Measurements from ENCODE around the gene ZNF200.
A peak's percentile ranks its signal among the peaks of the same experiment; 100 is the strongest.
"Not testable (repeated sequence)": the region's sequence is repeated elsewhere in the genome, so short reads cannot be mapped to it uniquely, and the experiment has no call there.

The ZNF200 gene, protein sequence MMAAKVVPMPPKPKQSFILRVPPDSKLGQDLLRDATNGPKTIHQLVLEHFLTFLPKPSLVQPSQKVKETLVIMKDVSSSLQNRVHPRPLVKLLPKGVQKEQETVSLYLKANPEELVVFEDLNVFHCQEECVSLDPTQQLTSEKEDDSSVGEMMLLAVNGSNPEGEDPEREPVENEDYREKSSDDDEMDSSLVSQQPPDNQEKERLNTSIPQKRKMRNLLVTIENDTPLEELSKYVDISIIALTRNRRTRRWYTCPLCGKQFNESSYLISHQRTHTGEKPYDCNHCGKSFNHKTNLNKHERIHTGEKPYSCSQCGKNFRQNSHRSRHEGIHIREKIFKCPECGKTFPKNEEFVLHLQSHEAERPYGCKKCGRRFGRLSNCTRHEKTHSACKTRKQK

GRCh38 chr16:3234857-3235561 is at the start of gene ZNF200:
TSS of gene ZNF200 (minus strand) at chr16:3235158. CDS start at chr16:3233755, 1,403 bp downstream.
- DNase-seq, result peak; percentile 95

- DNase-seq, result no peak
These were observed 48.8 kb upstream of the ZNF200 start for GRCh38 chr16:3283543-3284447.

DNA sequence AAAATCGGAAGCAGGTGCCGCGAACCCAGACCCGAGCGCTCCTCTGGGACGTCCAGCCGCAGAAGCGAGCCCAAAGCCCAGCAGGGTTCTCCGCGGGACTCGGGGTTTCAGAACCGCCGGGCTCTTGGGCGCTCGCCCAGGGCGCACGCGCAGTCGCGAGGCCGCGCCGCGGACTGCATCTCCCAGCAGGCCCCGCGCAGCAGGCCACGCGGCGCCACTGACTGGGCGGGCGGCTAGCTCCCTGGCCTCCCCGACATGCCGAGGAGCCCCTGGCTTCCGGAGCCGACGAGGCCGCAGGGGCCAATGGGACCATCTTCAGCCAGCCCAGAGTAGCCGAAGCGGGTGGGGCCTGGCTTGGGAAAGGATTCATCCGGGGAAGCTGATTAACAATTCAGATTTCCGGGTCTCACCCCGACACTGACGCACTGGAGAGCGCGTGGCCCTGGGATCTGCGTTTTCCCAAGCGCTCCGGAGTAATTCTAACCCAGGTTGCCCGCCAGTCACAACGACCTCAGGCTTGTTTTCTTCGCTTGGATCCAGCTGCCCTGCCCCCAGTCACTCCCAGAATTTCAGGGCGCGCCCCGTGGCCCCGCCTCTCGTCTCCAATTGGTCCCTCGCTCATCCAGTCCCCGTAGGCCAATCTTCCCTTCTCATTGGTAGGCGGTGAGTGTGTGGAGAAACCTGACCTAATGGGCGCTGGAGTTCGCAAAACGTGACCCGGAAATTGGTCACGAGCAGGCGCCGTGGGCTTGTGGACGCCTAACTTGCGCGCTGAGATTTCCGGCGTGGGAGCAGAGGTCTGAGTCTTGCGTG is 48.0 kb upstream of the ZNF200 start, which contains the start of gene ZNF263:
Gene ZNF263 (plus strand): TSS at position 762 of the 813 bp plus-strand sequence. CDS start 328 bp downstream, outside the sequence.
- DNase-seq, result peak; percentile 99

DNA sequence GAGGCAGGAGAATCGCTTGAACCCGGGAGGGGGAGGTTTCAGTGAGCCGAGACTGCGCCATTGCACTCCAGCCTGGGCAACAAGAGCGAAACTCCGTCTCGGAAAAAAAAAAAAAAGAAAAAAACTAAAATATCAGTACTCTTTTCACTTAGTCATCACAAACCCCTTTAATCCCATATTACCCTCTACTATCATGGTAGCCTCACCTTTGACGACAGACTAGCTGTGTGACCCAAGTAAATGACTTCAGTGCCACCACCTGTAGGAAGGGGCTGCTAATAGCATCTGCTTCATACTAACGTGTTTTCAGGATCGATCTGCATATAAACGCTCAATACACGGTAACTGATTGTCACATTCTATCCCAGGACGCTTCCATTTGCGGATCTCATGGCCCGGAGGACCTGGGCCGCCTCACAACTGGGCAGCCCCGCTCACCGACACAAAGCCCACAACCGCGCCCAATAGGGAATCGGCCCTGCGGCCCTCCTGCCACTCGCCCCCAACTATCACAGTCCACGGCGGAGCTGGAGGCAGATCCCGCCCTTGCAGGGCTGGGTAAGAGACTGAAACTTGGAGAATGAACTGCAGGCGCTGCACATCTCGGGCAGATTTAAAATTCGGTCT is 47.3 kb upstream of the ZNF200 start:
- peak; percentile 89 for DNase-seq

DNA sequence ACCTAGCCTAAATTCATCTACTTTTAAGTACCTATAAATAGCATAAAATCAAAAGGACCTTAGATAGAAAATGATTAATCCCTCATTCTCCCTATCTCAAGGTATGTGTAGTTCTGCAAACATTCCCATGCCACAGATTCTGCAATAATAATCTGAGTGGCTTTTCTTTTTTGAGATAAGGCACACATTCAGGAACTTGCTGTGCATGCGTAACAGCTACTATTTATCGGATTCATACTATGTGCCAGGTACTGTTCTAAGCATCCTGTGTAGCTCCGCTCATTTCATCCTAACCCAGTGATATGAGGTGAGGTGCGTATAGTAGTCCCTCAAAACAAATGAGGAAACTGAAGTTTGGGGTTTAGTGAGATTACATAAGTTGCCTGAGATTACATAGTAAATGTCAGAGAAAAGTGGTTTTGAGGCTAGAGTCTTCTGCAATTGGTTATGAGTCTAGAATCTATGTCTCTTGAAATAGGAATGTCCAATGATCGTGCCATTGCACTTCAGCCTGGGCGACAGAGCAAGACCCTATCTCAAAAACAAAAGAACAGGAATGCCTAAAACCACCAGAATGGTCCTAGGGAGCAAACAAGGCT is 46.4 kb upstream of the ZNF200 start:
- DNase-seq, result no peak

GRCh38 chr16:3276679-3277078 is 41.7 kb upstream of the ZNF200 start:
- no peak for DNase-seq

GRCh38 chr16:3274947-3275346 is 40.0 kb upstream of the ZNF200 start:
- DNase-seq, result no peak

DNA sequence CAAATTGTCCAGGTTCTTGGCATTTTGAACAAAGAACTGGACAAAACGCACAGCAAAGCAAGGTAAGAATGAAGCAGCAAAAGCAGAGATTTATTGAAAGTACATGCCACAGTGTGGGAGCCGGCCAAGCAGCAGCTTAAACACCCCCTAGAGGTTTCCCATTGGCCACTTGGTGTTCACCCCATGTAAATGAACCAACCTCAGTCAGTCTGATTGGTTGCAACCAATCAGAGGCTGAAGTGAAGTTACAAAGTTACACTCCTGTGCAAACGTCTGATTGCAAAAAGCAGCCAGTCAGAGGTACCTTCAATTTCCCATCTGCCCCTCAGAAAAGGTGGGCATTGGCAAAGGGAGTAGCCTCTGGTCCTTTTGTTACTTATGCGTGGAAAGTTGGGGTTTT is 39.5 kb upstream of the ZNF200 start:
- DNase-seq, result no peak

GRCh38 chr16:3271281-3271680 is 36.3 kb upstream of the ZNF200 start:
- DNase-seq, result not testable (repeated sequence)

- not testable (repeated sequence) for DNase-seq
These were observed 35.8 kb upstream of the ZNF200 start for GRCh38 chr16:3270718-3271117.

DNA sequence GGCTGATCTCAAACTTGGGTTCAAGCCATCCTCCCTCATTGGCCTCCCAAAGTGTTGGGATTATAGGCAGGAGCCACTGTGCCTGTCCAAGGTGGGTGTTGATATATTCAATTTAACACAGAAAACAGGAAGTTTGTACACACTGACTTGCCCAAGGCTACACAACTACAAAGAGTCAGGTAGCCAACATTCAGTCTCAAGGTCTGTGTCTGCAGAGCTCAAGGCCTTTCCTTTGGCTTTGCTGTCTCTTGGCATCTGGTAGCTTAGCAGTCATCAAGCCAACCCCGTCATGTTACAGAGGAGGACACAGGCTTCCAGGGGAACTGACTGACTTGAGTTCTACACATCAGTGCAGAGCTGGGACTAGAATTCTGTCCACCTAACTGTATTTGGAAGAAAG is 33.3 kb upstream of the ZNF200 start:
- no peak for DNase-seq

DNA sequence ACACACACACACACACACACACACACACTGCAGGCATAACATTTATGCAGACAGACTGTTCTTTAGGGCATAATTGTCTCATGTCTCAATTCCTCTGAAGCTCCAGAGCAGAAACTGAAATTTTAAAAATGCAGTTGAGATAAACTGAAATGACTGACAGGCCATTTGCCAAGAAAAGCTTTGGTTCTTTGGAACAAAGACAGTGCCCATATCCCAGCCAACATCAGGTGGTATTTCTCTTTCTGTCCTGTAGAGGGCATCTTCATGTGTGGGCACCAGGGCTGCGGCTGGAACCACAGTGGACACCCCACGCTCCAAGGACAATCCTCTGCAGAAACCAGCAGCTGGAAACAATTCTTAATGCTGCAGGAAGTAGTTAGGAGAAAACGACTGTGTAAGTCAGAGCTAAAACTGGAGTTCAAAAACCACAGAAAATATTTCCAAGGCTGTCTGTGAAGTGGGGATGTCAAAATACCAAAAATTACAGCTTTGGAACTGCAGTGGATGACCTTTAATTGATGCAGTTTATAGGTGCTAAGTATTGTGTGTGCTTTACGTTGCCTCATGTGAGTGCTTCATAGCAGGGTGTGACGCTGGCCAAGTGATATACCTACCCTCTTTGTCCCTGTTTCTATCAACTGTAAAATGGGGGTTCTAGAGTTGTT is 32.0 kb upstream of the ZNF200 start:
- peak; percentile 5 for DNase-seq

GRCh38 chr16:3264137-3265036 is 29.4 kb upstream of the ZNF200 start:
- peak; percentile 98 for DNase-seq

GRCh38 chr16:3262517-3262916 is 27.6 kb upstream of the ZNF200 start:
- no peak for DNase-seq

DNA sequence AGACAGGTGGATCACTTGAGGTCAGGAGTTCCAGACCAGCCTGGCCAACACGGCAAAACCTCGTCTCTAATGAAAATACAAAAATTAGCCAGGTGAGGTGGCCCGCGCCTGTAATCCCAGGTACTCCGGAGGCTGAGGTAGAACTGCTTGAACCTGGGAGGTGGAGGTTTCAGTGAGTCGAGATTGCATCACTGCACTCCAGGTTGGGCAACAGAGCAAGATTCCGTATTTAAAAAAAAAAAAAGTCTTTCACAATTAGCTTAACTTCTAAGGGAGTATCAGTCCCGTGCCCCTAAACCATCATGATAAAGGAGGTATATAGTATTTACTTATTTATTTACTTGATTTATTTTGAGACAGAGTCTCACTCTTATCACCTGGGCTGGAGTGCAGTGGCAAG is 24.9 kb upstream of the ZNF200 start:
- DNase-seq, result no peak

- DNase-seq, result no peak
These were observed 22.0 kb upstream of the ZNF200 start for GRCh38 chr16:3256866-3257465.

- DNase-seq, result no peak
These were observed 21.3 kb upstream of the ZNF200 start, which contains the start of gene MEFV for GRCh38 chr16:3256146-3256865. TSS of gene MEFV (minus strand) at chr16:3256633. CDS start at chr16:3256587, 46 bp downstream.

DNA sequence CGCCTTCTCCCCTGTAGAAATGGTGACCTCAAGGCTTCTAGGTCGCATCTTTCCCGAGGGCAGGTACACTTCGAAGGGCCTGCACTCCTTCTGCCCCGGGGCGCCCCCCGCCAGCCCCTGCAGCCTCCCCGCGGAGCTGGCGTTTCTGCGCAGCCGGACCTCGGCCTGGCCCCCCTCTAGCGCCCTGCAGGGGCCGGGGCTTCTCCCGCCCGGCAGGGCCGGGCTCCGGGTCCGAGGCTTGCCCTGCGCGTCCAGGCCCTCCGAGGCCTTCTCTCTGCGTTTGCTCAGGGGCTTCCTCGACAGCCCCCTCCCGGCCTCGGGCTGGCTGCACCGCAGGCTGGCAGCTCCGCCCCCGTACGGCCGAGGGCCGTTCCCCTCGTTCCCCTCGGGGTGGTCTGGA is 19.4 kb upstream of the ZNF200 start:
- DNase-seq, result no peak
